ENCODE results near the gene WDFY2.

- TF ChIP-seq CTCF (IDR thresholded peaks at IDR 0.05): no peak
- no peak for TF ChIP-seq POLR2A (IDR thresholded peaks at IDR 0.05)
Measured at GRCh38 chr13:51679616-51680015, 95.4 kb downstream of the WDFY2 start.
